HCT116 (cell line): Measurements from ENCODE around the gene HYAL1. TPM values are rescaled to one million over a fixed set of nuclear protein-coding genes. Genes with fewer than 3 reads are reported as not detected.

Experiments used
- ATAC-seq: fragments of 200-7000 bp; cut with Tn5 transposase; 2 replicates; pipeline ENCODE4 v1.9.1; 2020; ENCODE audit warnings: mild to moderate bottlenecking, moderate library complexity
- BruUV-seq: library from RNA; stranded (reverse); fragments of 400-500 nt; replicated peaks from 2 replicates; lab custom pipeline; 2021; lab: Mats Ljungman, UMichigan
- CTCF ChIA-PET: fragments of 300-600 bp; sonication (Branson Sonifier 250); formaldehyde crosslinking; loops from one replicate; lab custom pipeline; 2021; ENCODE audit warnings: antibody characterized with exemption; lab: Charles Lee
- POLR2A ChIA-PET: fragments of 300-600, 350-600 bp; sonication (Branson Sonifier 250); formaldehyde crosslinking; loops from one replicate; lab custom pipeline; 2021; ENCODE audit warnings: antibody characterized with exemption; lab: Charles Lee
- RAD21 ChIA-PET, 2 experiments: fragments of 300-600 bp; sonication (Branson Sonifier 250); formaldehyde crosslinking; loops; one replicate each; lab custom pipeline; 2023; ENCODE audit warnings: low total read pairs in 2 of 2; ENCODE audit not compliant: uncharacterized antibody in 2 of 2, unreplicated experiment in 2 of 2, low non-redundant PET in 1 of 2; lab: Charles Lee
- DNase-seq: peaks from one replicate; pipeline ENCODE4 v3.0.0-alpha.2; 2010; ENCODE audit warnings: low read depth, low spot score
- H2AFZ ChIP-seq: fragments of 200-600 bp; shearing (Covaris generic), sonication (generic); 2 replicates; pipeline ENCODE4 v1.6.1; 2017; ENCODE audit warnings: low read depth, mixed run types, mixed read lengths, antibody characterized with exemption, low read length; ENCODE audit not compliant: poor library complexity, severe bottlenecking
- H3K27ac ChIP-seq: 2 replicates; pipeline ENCODE4 v1.5.1; 2012; ENCODE audit warnings: low read depth, low read length
- H3K27me3 ChIP-seq: fragments of 200-600 bp; sonication (generic); 2 replicates; pipeline ENCODE4 v1.6.1; 2016; ENCODE audit warnings: mixed run types, low read length, mixed read lengths; ENCODE audit not compliant: insufficient read depth
- H3K36me3 ChIP-seq, 2 experiments: fragments of 200-500 bp in 1 of 2; fragments of 200-600 bp in 1 of 2; sonication (Bioruptor generic) in 1 of 2; sonication (generic) in 1 of 2; 2 replicates each; pipeline versions ENCODE4 v1.5.1 to v1.6.1; 2014 to 2016; ENCODE audit warnings: low read length in 2 of 2, inconsistent platforms in 1 of 2, mixed read lengths in 1 of 2, mixed run types in 1 of 2; ENCODE audit not compliant: insufficient read depth in 2 of 2, control insufficient read depth in 1 of 2
- H3K4me1 ChIP-seq, 2 experiments: fragments of 200-600 bp in 1 of 2; sonication (generic) in 1 of 2; 2 replicates each; pipeline versions ENCODE4 v1.5.1 to v1.6.1; 2012 to 2017; ENCODE audit warnings: low read length in 2 of 2, inconsistent platforms in 1 of 2, mild to moderate bottlenecking in 1 of 2, mixed read lengths in 1 of 2, mixed run types in 1 of 2, moderate library complexity in 1 of 2; ENCODE audit not compliant: insufficient read depth in 2 of 2, control insufficient read depth in 1 of 2
- H3K4me2 ChIP-seq: fragments of 200-600 bp; sonication (generic); 2 replicates; pipeline ENCODE4 v1.6.1; 2017; ENCODE audit warnings: mixed run types, low read length, mixed read lengths
- H3K4me3 ChIP-seq, 2 experiments: fragments of 200-600 bp in 1 of 2; sonication (generic) in 1 of 2; replicated peaks in 1 of 2; 2 replicates each; pipeline ENCODE4 v1.5.1; 2011 to 2016; ENCODE audit warnings: low read length in 2 of 2, control low read depth in 1 of 2, low read depth in 1 of 2, mild to moderate bottlenecking in 1 of 2, mixed read lengths in 1 of 2, mixed run types in 1 of 2
- H3K79me2 ChIP-seq: fragments of 200-600 bp; sonication (generic); 2 replicates; pipeline ENCODE4 v1.6.1; 2017; ENCODE audit warnings: mild to moderate bottlenecking, mixed run types, low read length, moderate library complexity, mixed read lengths; ENCODE audit not compliant: insufficient read depth
- H3K9ac ChIP-seq: fragments of 200-600 bp; sonication (generic); 2 replicates; pipeline ENCODE4 v1.6.1; 2016; ENCODE audit warnings: low read length, mixed read lengths
- H3K9me2 ChIP-seq: fragments of 200-600 bp; sonication (generic), shearing (Covaris generic); 2 replicates; pipeline ENCODE4 v1.6.1; 2017; ENCODE audit warnings: mixed run types, mild to moderate bottlenecking, moderate library complexity; ENCODE audit not compliant: insufficient read depth
- H3K9me3 ChIP-seq, 2 experiments: fragments of 200-500 bp in 1 of 2; fragments of 200-600 bp in 1 of 2; sonication (Bioruptor generic) in 1 of 2; sonication (generic) in 1 of 2; 2 replicates each; pipeline ENCODE4 v1.6.1; 2014 to 2017; ENCODE audit warnings: low read length in 2 of 2, mixed read lengths in 2 of 2, inconsistent platforms in 1 of 2, low read depth in 1 of 2, mild to moderate bottlenecking in 1 of 2, mixed run types in 1 of 2, moderate library complexity in 1 of 2; ENCODE audit not compliant: control insufficient read depth in 1 of 2, insufficient read depth in 1 of 2
- H4K20me1 ChIP-seq: fragments of 200-600 bp; sonication (generic), shearing (Covaris generic); 2 replicates; pipeline ENCODE4 v1.6.1; 2017; ENCODE audit warnings: mixed run types, mild to moderate bottlenecking, moderate library complexity; ENCODE audit not compliant: insufficient read depth
- CBX3 ChIP-seq: IDR thresholded peaks from 2 replicates; pipeline ENCODE4 v1.6.1; 2012; ENCODE audit warnings: low read depth
- CEBPB ChIP-seq: IDR thresholded peaks from 2 replicates; pipeline ENCODE4 v1.6.1; 2012; ENCODE audit warnings: low read depth
- EGR1 ChIP-seq: IDR thresholded peaks from 2 replicates; pipeline ENCODE4 v1.6.1; 2012; ENCODE audit warnings: low read depth
- ELF1 ChIP-seq: IDR thresholded peaks from 2 replicates; pipeline ENCODE4 v1.6.1; 2012; ENCODE audit warnings: low read depth, borderline replicate concordance
- EZH2 ChIP-seq: fragments of 200-600 bp; sonication (generic); IDR thresholded peaks from 2 replicates; pipeline ENCODE4 v1.6.1; 2017; ENCODE audit warnings: antibody characterized with exemption, mixed run types
- FOSL1 ChIP-seq: IDR thresholded peaks from 2 replicates; pipeline ENCODE4 v1.6.1; 2012; ENCODE audit warnings: low read depth
- POLR2A ChIP-seq: IDR thresholded peaks from 2 replicates; pipeline ENCODE4 v1.7.0; 2011; ENCODE audit warnings: borderline replicate concordance; ENCODE audit not compliant: insufficient read depth, insufficient read length; ENCODE audit errors: extremely low read depth
- POLR2AphosphoS5 ChIP-seq: IDR thresholded peaks from 2 replicates; pipeline ENCODE4 v1.6.1; 2011; ENCODE audit warnings: mild to moderate bottlenecking, low read depth, low read length, moderate library complexity
- RAD21 ChIP-seq: IDR thresholded peaks from 2 replicates; pipeline ENCODE4 v1.6.1; 2012; ENCODE audit warnings: low read depth, mild to moderate bottlenecking
- SP1 ChIP-seq: IDR thresholded peaks from 2 replicates; pipeline ENCODE4 v1.6.1; 2012; ENCODE audit warnings: low read depth
- SRF ChIP-seq: IDR thresholded peaks from 2 replicates; pipeline ENCODE4 v1.6.1; 2012; ENCODE audit warnings: low read depth
- TCF7L2 ChIP-seq: IDR thresholded peaks from 2 replicates; pipeline ENCODE4 v1.7.0; 2011; ENCODE audit warnings: borderline replicate concordance, inconsistent platforms; ENCODE audit not compliant: insufficient read depth, insufficient read length; ENCODE audit errors: extremely low read depth
- YY1 ChIP-seq: IDR thresholded peaks from 2 replicates; pipeline ENCODE4 v1.6.1; 2011; ENCODE audit warnings: low read length, low read depth, moderate library complexity, mild to moderate bottlenecking; ENCODE audit not compliant: insufficient replicate concordance; ENCODE audit errors: extremely low read depth
- ZFX ChIP-seq: fragments of 450-650 bp; IDR thresholded peaks from 2 replicates; pipeline ENCODE4 v1.6.1; 2017
- ZNF274 ChIP-seq: fragments of 200-500 bp; sonication (Bioruptor generic); IDR thresholded peaks from 2 replicates; pipeline ENCODE4 v1.6.1; 2014; ENCODE audit warnings: mild to moderate bottlenecking, low read depth, low read length, inconsistent platforms
- intact Hi-C: fragments of 100-400 bp; cut with micrococcal nuclease; formaldehyde crosslinking; loops from 2 replicates; pipeline ENCODE4 v1.10.0; 2022
- total RNA-seq: library from RNA; stranded (reverse); gene quantifications from one replicate; pipeline ENCODE4 v1.2.1, GENCODE V29; 2021; ENCODE audit not compliant: unreplicated experiment
- TF ChIP-seq, protein P1 (sequence below): IDR thresholded peaks from 2 replicates; pipeline ENCODE4 v1.6.1; 2011; ENCODE audit warnings: mild to moderate bottlenecking, low read length, moderate library complexity; ENCODE audit not compliant: insufficient replicate concordance; ENCODE audit errors: extremely low read depth
- TF ChIP-seq, protein P2 (sequence below): IDR thresholded peaks from 2 replicates; pipeline ENCODE4 v1.6.1; 2012
- TF ChIP-seq, protein P3 (sequence below): IDR thresholded peaks from 2 replicates; pipeline ENCODE4 v1.6.1; 2012
- TF ChIP-seq, protein P4 (sequence below): IDR thresholded peaks from 2 replicates; pipeline ENCODE4 v1.6.1; 2012; ENCODE audit warnings: low read depth
- TF ChIP-seq, protein P5 (sequence below), 3 experiments: fragments of 200-600 bp in 1 of 3; sonication (generic) in 1 of 3; IDR thresholded peaks in 2 of 3; conservative IDR thresholded peaks in 1 of 3; 2 replicates each; pipeline ENCODE4 v1.5.1; 2012 to 2017; ENCODE audit warnings: low read depth in 2 of 3, low read length in 2 of 3, antibody characterized with exemption in 1 of 3, borderline replicate concordance in 1 of 3, control low read depth in 1 of 3, mild to moderate bottlenecking in 1 of 3, mixed read lengths in 1 of 3, mixed run types in 1 of 3, moderate library complexity in 1 of 3; ENCODE audit not compliant: insufficient read depth in 1 of 3

HYAL1 gene
- total RNA-seq, 1 experiment from 2014 or later = 6.1 TPM

DNA sequence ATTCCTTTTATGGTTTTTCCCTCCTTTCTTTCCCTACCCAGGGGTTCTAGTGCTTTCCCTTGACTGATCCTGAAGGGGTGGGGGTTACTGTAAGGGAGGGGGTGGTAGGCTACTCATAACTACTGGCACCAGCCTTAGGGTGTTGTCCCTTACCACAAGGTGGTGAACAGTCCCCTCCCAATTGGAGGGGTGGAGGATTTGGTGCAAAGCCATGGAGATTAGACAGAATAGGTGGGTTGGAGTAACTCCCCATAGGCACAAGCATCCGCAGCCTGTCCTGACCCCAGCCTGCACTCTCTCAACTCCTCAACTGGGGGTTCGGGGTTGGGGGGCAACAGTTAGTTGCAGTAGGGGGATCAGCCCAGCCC lies 21.7 kb upstream of the HYAL1 start:
- RAD21 ChIA-PET = no interaction called here
- no peak for TF ChIP-seq ZNF274
- TF ChIP-seq EGR1 = no peak
- TF ChIP-seq, protein P1, sequence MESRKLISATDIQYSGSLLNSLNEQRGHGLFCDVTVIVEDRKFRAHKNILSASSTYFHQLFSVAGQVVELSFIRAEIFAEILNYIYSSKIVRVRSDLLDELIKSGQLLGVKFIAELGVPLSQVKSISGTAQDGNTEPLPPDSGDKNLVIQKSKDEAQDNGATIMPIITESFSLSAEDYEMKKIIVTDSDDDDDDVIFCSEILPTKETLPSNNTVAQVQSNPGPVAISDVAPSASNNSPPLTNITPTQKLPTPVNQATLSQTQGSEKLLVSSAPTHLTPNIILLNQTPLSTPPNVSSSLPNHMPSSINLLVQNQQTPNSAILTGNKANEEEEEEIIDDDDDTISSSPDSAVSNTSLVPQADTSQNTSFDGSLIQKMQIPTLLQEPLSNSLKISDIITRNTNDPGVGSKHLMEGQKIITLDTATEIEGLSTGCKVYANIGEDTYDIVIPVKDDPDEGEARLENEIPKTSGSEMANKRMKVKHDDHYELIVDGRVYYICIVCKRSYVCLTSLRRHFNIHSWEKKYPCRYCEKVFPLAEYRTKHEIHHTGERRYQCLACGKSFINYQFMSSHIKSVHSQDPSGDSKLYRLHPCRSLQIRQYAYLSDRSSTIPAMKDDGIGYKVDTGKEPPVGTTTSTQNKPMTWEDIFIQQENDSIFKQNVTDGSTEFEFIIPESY = no peak
- no peak for TF ChIP-seq SP1
- no peak for TF ChIP-seq POLR2AphosphoS5
- no peak for TF ChIP-seq RAD21
- TF ChIP-seq SRF = no peak
- TF ChIP-seq POLR2A = no peak
- TF ChIP-seq ZFX = no peak
- TF ChIP-seq, protein P2, sequence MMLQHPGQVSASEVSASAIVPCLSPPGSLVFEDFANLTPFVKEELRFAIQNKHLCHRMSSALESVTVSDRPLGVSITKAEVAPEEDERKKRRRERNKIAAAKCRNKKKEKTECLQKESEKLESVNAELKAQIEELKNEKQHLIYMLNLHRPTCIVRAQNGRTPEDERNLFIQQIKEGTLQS = no peak
- TF ChIP-seq CBX3 = no peak
- no peak for TF ChIP-seq EZH2
- no peak for TF ChIP-seq TCF7L2
- no peak for TF ChIP-seq ELF1
- TF ChIP-seq, protein P3, sequence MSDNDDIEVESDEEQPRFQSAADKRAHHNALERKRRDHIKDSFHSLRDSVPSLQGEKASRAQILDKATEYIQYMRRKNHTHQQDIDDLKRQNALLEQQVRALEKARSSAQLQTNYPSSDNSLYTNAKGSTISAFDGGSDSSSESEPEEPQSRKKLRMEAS = no peak
- no peak for TF ChIP-seq CEBPB
- TF ChIP-seq YY1 = no peak
- TF ChIP-seq, protein P4, sequence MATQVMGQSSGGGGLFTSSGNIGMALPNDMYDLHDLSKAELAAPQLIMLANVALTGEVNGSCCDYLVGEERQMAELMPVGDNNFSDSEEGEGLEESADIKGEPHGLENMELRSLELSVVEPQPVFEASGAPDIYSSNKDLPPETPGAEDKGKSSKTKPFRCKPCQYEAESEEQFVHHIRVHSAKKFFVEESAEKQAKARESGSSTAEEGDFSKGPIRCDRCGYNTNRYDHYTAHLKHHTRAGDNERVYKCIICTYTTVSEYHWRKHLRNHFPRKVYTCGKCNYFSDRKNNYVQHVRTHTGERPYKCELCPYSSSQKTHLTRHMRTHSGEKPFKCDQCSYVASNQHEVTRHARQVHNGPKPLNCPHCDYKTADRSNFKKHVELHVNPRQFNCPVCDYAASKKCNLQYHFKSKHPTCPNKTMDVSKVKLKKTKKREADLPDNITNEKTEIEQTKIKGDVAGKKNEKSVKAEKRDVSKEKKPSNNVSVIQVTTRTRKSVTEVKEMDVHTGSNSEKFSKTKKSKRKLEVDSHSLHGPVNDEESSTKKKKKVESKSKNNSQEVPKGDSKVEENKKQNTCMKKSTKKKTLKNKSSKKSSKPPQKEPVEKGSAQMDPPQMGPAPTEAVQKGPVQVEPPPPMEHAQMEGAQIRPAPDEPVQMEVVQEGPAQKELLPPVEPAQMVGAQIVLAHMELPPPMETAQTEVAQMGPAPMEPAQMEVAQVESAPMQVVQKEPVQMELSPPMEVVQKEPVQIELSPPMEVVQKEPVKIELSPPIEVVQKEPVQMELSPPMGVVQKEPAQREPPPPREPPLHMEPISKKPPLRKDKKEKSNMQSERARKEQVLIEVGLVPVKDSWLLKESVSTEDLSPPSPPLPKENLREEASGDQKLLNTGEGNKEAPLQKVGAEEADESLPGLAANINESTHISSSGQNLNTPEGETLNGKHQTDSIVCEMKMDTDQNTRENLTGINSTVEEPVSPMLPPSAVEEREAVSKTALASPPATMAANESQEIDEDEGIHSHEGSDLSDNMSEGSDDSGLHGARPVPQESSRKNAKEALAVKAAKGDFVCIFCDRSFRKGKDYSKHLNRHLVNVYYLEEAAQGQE = no peak
- TF ChIP-seq, protein P5, sequence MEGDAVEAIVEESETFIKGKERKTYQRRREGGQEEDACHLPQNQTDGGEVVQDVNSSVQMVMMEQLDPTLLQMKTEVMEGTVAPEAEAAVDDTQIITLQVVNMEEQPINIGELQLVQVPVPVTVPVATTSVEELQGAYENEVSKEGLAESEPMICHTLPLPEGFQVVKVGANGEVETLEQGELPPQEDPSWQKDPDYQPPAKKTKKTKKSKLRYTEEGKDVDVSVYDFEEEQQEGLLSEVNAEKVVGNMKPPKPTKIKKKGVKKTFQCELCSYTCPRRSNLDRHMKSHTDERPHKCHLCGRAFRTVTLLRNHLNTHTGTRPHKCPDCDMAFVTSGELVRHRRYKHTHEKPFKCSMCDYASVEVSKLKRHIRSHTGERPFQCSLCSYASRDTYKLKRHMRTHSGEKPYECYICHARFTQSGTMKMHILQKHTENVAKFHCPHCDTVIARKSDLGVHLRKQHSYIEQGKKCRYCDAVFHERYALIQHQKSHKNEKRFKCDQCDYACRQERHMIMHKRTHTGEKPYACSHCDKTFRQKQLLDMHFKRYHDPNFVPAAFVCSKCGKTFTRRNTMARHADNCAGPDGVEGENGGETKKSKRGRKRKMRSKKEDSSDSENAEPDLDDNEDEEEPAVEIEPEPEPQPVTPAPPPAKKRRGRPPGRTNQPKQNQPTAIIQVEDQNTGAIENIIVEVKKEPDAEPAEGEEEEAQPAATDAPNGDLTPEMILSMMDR (IDR thresholded peaks at IDR 0.05 in 2 of 3, conservative IDR thresholded peaks at IDR 0.05 in 1 of 3; ENCODE audit: borderline replicate concordance in 1 of 3, insufficient read depth in 1 of 3, low read depth in 2 of 3, low read length in 2 of 3) = no peak
- no peak for TF ChIP-seq FOSL1
- TF ChIP-seq, all 23 proteins: peak for 0
- Histone ChIP-seq H3K9ac (no peak overlapping the region), H3K27ac (no peak overlapping the region), H4K20me1 (no peaks in the 10 kb centered on the region), H3K36me3 (peaks cover 15% of the 10 kb centered on the region in 2 experiments; a peak in 3 of 4 replicates), H3K4me2 (no peak overlapping the region), H3K4me1 (peaks cover 25 to 53% of the 10 kb centered on the region in 2 experiments), H2AFZ (no peak overlapping the region), H3K27me3 (no peaks in the 10 kb centered on the region), H3K4me3 (no peak overlapping the region), H3K79me2 (peaks cover 37% of the 10 kb centered on the region), H3K9me2 (no peaks in the 10 kb centered on the region), H3K9me3 (no peaks in the 10 kb centered on the region)
- no peak for DNase-seq
- intact Hi-C loops = loop anchor here (2.0 kb wide), 1 partner anchor 64 kb away; no protein-coding TSS in a partner anchor
- BruUV-seq = no TSS peak
- POLR2A ChIA-PET = interaction anchor here (0.6 kb wide), 1 partner anchor 12 kb away, joined by 3 read pairs; no protein-coding TSS in a partner anchor
- CTCF ChIA-PET = interaction anchor here (1.3 to 1.8 kb wide), 5 partner anchors 12 to 56 kb away, joined by 4 to 14 read pairs (median 8); partner anchors contain the start of genes HYAL1, IFRD2, RASSF1 and SEMA3B
- ATAC-seq = no peak
